Tibial artery (tissue), 4 donors: ENCODE data around the gene LHFPL4.
"Not testable (repeated sequence)": the region's sequence is repeated elsewhere in the genome, so short reads cannot be mapped to it uniquely, and the experiment has no call there.

ENCODE experiments used
- DNase-seq, 2 donors: peaks; one replicate each; pipeline ENCODE4 v3.0.0-alpha.2; 2019
- H3K27ac ChIP-seq, 2 donors: fragments of 200-600 bp; sonication (generic) in 1 of 2; 1 replicate in 1 of 2; 2 replicates in 1 of 2; pipeline ENCODE4 v1.5.1; 2018 to 2019; ENCODE audit warnings: mild to moderate bottlenecking in 1 of 2
- H3K27me3 ChIP-seq, 2 donors: fragments of 200-600 bp; sonication (generic) in 1 of 2; one replicate each; pipeline versions ENCODE4 v1.5.1 to v1.6.0; 2016 to 2019
- H3K36me3 ChIP-seq, 3 donors: fragments of 200-600 bp; sonication (generic) in 2 of 3; one replicate each; pipeline ENCODE4 v1.5.1; 2016 to 2019; ENCODE audit warnings: mild to moderate bottlenecking in 2 of 3
- H3K4me1 ChIP-seq, 4 donors: fragments of 200-600 bp; sonication (generic) in 2 of 4; 1 replicate in 3 of 4; 2 replicates in 1 of 4; pipeline ENCODE4 v1.5.1; 2016 to 2019
- H3K4me3 ChIP-seq, 2 donors: fragments of 200-600 bp; sonication (generic) in 1 of 2; 1 replicate in 1 of 2; 2 replicates in 1 of 2; pipeline ENCODE4 v1.5.1; 2018 to 2019; ENCODE audit warnings: mild to moderate bottlenecking in 2 of 2
- H3K9me3 ChIP-seq, 3 donors: fragments of 200-600 bp; sonication (generic) in 1 of 3; one replicate each; pipeline ENCODE4 v1.5.1; 2016 to 2019
- intact Hi-C: fragments of 100-400 bp; cut with DNase I; formaldehyde crosslinking; loops from one replicate; pipeline ENCODE4 v1.15.0; 2023; ENCODE audit warnings: low total_unique reads
- TF ChIP-seq, protein P1 (sequence below), 2 experiments: fragments of 200-600 bp in 1 of 2; fragments of 450-650 bp in 1 of 2; IDR thresholded peaks; one replicate each; pipeline ENCODE4 v1.5.1; 2017 to 2019; ENCODE audit warnings: antibody characterized with exemption in 2 of 2, mild to moderate bottlenecking in 1 of 2, moderate library complexity in 1 of 2

The LHFPL4 gene

DNA sequence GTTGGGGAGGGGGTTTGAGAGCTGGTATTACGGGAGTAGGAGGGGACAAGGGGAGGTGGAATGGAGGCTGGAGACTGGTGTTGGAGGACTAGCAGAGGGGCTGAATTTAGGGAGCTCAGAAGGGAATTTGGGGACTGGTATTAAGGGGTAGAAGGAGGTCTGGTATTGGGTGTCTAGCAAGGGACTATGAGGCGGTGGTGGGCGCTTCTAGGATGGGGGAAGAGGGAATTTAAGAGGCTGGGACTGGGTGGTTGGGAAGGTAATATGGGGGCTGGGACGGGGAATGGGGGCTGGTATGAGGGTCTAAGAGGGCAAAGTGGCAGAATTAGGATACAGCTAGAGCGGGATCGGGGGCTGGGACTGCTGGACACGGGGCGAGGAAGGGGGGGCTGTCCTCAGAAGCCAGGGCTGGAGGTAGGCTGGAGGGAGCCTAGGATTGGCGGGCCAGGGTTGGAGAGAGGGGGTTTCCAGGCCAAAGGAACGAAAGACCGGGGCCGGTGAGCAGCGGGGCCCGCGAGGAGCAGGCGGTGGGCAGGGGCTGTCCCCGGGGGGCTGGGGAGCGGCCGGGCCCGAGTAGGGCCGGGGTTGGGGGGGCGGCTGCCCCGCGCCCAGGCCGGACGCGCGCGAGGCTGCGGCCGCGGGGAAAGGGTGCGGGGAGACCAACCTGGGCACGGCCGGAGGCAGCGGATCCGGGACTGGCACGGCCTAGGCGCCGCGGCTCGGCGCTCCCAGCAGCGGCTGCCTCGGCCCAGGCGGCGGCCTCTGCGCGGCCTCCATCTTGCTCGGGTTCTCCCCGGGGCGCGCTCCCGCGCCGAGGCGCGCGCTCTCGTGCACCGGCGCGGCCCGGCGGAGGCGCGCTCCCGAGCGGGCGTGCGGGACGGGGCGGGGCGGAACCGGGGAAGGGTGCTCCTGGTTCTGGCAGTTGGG lies at the start of gene LHFPL4:
TSS of gene LHFPL4 (minus strand) at position 802 of the 927 bp plus-strand sequence. CDS start 1,143 bp downstream, outside the sequence.
- Histone ChIP-seq H3K9me3 (no peaks in the 10 kb centered on the region), H3K4me3 (no peak within 1 kb of the TSS), H3K36me3 (no peaks in the 10 kb centered on the region), H3K27me3 (peaks cover 0 to 49% of the 10 kb centered on the region in 2 donors), H3K27ac (no peak within 1 kb of the TSS), H3K4me1 (peaks cover 0 to 10% (median 0%) of the 10 kb centered on the region in 4 donors)
- DNase-seq = no peak
- TF ChIP-seq, protein P1, sequence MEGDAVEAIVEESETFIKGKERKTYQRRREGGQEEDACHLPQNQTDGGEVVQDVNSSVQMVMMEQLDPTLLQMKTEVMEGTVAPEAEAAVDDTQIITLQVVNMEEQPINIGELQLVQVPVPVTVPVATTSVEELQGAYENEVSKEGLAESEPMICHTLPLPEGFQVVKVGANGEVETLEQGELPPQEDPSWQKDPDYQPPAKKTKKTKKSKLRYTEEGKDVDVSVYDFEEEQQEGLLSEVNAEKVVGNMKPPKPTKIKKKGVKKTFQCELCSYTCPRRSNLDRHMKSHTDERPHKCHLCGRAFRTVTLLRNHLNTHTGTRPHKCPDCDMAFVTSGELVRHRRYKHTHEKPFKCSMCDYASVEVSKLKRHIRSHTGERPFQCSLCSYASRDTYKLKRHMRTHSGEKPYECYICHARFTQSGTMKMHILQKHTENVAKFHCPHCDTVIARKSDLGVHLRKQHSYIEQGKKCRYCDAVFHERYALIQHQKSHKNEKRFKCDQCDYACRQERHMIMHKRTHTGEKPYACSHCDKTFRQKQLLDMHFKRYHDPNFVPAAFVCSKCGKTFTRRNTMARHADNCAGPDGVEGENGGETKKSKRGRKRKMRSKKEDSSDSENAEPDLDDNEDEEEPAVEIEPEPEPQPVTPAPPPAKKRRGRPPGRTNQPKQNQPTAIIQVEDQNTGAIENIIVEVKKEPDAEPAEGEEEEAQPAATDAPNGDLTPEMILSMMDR (IDR thresholded peaks at IDR 0.05) = no peak
- intact Hi-C loops = no loop called here

DNA sequence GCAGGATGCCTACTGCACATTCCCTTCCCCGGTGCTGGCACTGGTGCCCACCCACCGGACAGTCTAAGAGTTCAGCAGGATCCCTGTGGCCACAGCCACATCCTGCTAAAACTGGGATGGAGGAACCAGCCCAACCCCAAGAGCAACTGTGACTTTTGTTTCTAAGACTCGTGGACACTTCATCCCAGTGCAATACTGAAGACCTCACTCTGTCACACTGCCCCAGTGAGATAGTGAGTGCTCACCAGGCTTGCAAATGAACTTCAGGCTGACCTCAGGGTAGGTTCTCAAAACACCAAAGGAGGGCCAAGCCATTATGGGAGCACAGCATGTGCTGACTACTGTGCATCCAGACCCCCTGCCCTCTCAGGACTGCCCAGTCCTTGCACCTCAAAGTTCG lies 49.0 kb upstream of the LHFPL4 start:
- H3K9me3 ChIP-seq = peaks cover 0 to 13% (median 9%) of the 10 kb centered on the region in 3 donors
- peaks cover 0 to 9% of the 10 kb centered on the region in 2 donors for H3K27me3 ChIP-seq
- TF ChIP-seq, protein P1 (IDR thresholded peaks at IDR 0.05) = no peak
- H3K36me3 ChIP-seq = no peaks in the 10 kb centered on the region
- peaks cover 0 to 9% (median 6%) of the 10 kb centered on the region in 4 donors for H3K4me1 ChIP-seq
- H3K27ac ChIP-seq = no peak overlapping the region
- intact Hi-C loops = no loop called here
- no peak overlapping the region for H3K4me3 ChIP-seq
- no peak for DNase-seq

DNA sequence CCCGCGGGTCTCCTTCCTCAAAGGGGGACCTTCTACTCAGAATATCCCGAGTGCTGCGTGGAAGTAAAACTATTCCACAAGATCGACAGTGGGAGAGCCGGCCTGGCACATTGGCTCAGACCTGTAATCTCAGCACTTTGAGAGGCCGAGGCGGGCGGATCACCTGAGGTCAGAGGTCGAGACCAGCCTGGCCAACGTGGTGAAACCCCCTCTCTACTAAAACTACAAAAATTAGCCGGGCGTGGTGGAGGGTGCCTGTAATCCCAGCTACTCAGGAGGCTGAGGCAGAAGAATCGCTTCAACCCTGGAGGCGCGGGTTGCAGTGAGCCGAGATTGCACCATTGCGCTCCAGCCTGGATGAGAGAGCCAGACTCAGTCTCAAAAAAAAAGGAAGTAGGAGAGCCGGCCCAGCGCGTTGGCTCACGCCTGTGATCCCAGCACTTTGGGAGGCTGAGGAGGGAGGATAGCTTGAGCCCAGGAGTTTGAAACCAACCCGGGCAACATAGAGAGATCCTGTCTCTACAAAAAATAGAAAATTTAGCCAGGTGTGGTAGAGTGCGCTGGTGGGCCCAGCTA lies 47.5 kb upstream of the LHFPL4 start:
- DNase-seq, H3K9me3 ChIP-seq, H3K4me1 ChIP-seq, H3K27me3 ChIP-seq, H3K27ac ChIP-seq, intact Hi-C loops, H3K36me3 ChIP-seq: not testable (repeated sequence)
- H3K4me3 ChIP-seq = peak overlapping the region; percentile 12 to 37

DNA sequence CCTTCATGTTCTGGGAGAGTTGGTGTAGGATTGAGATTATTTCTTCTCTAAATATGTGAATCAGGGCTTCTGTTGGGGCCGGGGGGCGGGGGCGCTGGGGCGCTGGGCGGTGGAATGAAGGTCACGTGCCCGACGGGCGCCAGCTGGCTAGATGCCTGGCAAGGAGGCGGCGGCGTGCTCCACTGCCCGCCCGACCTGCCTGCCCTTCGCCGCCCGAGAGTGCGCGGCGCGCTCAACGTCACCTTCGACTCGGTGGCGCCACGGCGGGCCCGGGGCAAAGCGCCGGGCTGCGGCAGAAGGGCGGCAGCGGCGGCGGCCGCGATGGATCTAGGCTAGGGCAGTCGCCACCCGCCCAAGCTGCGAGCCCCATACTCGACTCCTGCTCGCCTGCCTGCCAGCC lies 47.0 kb upstream of the LHFPL4 start:
- peaks cover 0 to 7% (median under 1%) of the 10 kb centered on the region in 3 donors for H3K9me3 ChIP-seq
- H3K4me3 ChIP-seq = peak overlapping the region; percentile 12 to 37
- peaks cover 0 to 9% (median 6%) of the 10 kb centered on the region in 4 donors for H3K4me1 ChIP-seq
- intact Hi-C loops = no loop called here
- no peaks in the 10 kb centered on the region for H3K36me3 ChIP-seq
- peaks cover 0 to 9% of the 10 kb centered on the region in 2 donors for H3K27me3 ChIP-seq
- TF ChIP-seq, protein P1 (IDR thresholded peaks at IDR 0.05) = no peak
- no peak overlapping the region for H3K27ac ChIP-seq
- no peak for DNase-seq

DNA sequence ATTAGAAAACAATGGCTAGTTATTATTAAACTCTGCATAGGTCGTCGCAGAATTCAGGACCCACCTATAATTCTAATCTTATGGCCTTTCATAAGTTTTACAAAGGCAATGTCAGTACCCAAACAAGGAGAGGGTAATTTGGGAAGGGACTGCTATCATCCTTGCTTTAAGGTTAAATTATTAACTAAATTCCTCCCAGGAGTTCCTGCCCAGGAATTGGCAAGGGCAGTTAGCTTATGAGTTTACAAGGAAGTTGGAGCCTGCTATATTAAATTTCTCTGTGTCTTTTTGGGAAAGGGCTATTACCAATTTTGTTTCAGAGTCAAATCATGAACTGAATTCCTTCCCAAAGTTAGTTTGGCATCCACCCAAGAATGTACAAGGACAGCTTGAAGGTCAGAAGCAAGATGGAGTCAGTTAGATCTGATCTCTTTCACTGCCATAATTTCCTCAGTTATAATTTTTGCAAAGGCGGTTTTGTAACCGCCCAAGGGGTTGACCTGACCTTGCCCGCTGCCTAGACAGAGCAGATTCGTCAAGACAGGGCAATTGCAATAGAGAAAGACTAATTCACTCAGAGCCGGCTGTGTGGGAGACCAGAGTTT lies 45.3 kb upstream of the LHFPL4 start:
- Histone ChIP-seq H3K4me1 (peaks cover 0 to 9% (median 6%) of the 10 kb centered on the region in 4 donors), H3K27ac (no peak overlapping the region), H3K36me3 (no peaks in the 10 kb centered on the region), H3K27me3 (peaks cover 0 to 9% of the 10 kb centered on the region in 2 donors), H3K9me3 (peaks cover 0 to 10% (median 0%) of the 10 kb centered on the region in 3 donors), H3K4me3 (no peak overlapping the region)
- intact Hi-C loops = no loop called here
- TF ChIP-seq, protein P1 (IDR thresholded peaks at IDR 0.05) = no peak
- no peak for DNase-seq
